GM23338 (cell line): ENCODE measurements around the gene GOLGA6L1. TPM values are rescaled to one million over a fixed set of nuclear protein-coding genes. Genes with fewer than 3 reads are reported as not detected.

Source experiments
- polyA plus RNA-seq: library from polyadenylated mRNA; unstranded; fragments of >200 nt; fragmentation: Nextera tagmentation; extraction: Ambion mirVana; gene quantifications from 2 replicates; pipeline ENCODE4 v1.2.1, GENCODE V29; 2016
- small RNA-seq: library from RNA; depleted of rRNA; stranded (forward); fragments of <200 nt; gene quantifications from one replicate; pipeline ENCODE3, GENCODE V24; 2014; ENCODE audit warnings: low replicate concordance
- total RNA-seq: library from RNA; depleted of rRNA; stranded (reverse); fragments of >200 nt; shearing (Covaris generic); gene quantifications from 2 replicates; pipeline ENCODE4 v1.2.3, GENCODE V29; 2014; rRNA removed

The GOLGA6L1 gene
- total and polyA plus RNA-seq, 2 experiments from 2014 or later, result not detected

Small RNA genes within 50 kb of the gene (small RNA-seq; reads per million reads assigned to genes)
- not detected for gene RN7SL106P

Other genes starting within 250 kb of the GOLGA6L1 start
- 68.8 and 73.9 TPM in 2 replicates for gene CYFIP1, start 156.5 kb downstream of the GOLGA6L1 start, total RNA-seq
- gene CYFIP1, start 156.5 kb downstream of the GOLGA6L1 start, polyA plus RNA-seq, result 19.8 and 20.0 TPM in 2 replicates
- gene TUBGCP5, start 97.3 kb downstream of the GOLGA6L1 start, total RNA-seq, result 12.8 and 21.7 TPM in 2 replicates
- 7.7 and 12.0 TPM in 2 replicates for gene TUBGCP5, start 97.3 kb downstream of the GOLGA6L1 start, polyA plus RNA-seq
- gene GOLGA6L26, start 197.4 kb upstream of the GOLGA6L1 start, total RNA-seq, result not detected in 2 replicates
- not detected in 2 replicates for gene GOLGA6L26, start 197.4 kb upstream of the GOLGA6L1 start, polyA plus RNA-seq
- not detected in 2 replicates for gene GOLGA8S, start 217.9 kb upstream of the GOLGA6L1 start, total RNA-seq
- gene GOLGA8S, start 217.9 kb upstream of the GOLGA6L1 start, polyA plus RNA-seq, result 0.05 TPM in 1 of 2 replicates, not detected in the other